Lower leg skin (tissue), 3 donors: ENCODE data around the gene ANKRD36C.
"Not testable (repeated sequence)": the region's sequence is repeated elsewhere in the genome, so short reads cannot be mapped to it uniquely, and the experiment has no call there.

Experiments used
- POLR2A ChIP-seq, 2 donors: fragments of 450-650 bp; IDR thresholded peaks; one replicate each; pipeline ENCODE4 v1.6.1; 2016 to 2017; ENCODE audit warnings: antibody characterized with exemption in 2 of 2, mild to moderate bottlenecking in 1 of 2, moderate library complexity in 1 of 2
- TF ChIP-seq, protein P1 (sequence below), 3 donors: fragments of 450-650 bp; IDR thresholded peaks; one replicate each; pipeline ENCODE4 v1.5.1; 2016; ENCODE audit warnings: antibody characterized with exemption in 3 of 3, mild to moderate bottlenecking in 3 of 3, moderate library complexity in 2 of 3

DNA sequence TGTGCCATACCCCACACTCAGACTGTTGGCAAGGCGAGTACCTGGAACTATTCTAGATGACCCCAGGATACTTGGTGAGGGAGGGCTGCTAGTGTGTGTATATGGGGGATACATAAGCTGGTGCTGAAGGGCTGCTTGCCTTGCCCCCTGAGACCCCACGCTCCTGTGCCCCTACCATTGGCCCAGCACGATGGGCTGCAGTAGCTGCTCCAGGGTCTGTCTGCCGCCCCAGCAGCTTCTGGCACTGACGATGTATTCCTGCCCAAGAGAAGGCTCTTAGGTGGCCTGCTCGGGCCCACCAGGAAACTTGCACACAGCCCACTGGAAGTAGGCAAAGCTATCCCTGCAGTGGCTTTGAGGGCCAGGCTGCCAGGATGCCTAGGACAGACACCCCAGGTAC is 34.1 kb upstream of the ANKRD36C start:
- not testable (repeated sequence) for TF ChIP-seq POLR2A (IDR thresholded peaks at IDR 0.05)
- TF ChIP-seq, protein P1, sequence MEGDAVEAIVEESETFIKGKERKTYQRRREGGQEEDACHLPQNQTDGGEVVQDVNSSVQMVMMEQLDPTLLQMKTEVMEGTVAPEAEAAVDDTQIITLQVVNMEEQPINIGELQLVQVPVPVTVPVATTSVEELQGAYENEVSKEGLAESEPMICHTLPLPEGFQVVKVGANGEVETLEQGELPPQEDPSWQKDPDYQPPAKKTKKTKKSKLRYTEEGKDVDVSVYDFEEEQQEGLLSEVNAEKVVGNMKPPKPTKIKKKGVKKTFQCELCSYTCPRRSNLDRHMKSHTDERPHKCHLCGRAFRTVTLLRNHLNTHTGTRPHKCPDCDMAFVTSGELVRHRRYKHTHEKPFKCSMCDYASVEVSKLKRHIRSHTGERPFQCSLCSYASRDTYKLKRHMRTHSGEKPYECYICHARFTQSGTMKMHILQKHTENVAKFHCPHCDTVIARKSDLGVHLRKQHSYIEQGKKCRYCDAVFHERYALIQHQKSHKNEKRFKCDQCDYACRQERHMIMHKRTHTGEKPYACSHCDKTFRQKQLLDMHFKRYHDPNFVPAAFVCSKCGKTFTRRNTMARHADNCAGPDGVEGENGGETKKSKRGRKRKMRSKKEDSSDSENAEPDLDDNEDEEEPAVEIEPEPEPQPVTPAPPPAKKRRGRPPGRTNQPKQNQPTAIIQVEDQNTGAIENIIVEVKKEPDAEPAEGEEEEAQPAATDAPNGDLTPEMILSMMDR (IDR thresholded peaks at IDR 0.05), result not testable (repeated sequence)
